OCI-LY3 (cell line): ENCODE measurements around the gene CTTN.

Source experiments
- H2AFZ ChIP-seq: fragments of 200-600, 300-600 bp; shearing (Covaris generic); 2 replicates; pipeline ENCODE4 v1.6.0; 2014; ENCODE audit warnings: antibody characterized with exemption, low read depth, low read length
- H3K27ac ChIP-seq: fragments of 200-600, 300-600 bp; sonication (generic); 2 replicates; pipeline ENCODE4 v1.5.1; 2014; ENCODE audit warnings: mild to moderate bottlenecking, low read length, moderate library complexity, mixed read lengths
- H3K27me3 ChIP-seq: fragments of 200-600, 300-600 bp; sonication (generic); 2 replicates; pipeline ENCODE4 v1.6.1; 2014; ENCODE audit warnings: low read depth, low read length, mixed read lengths
- H3K36me3 ChIP-seq: fragments of 200-600, 300-600 bp; sonication (generic); replicated peaks from 2 replicates; pipeline ENCODE3; 2014; ENCODE audit warnings: low read depth, low read length, mixed read lengths
- H3K4me1 ChIP-seq: fragments of 300-600, 200-600 bp; sonication (generic); 2 replicates; pipeline ENCODE4 v1.6.1; 2014; ENCODE audit warnings: low read length, mixed read lengths
- H3K4me2 ChIP-seq: fragments of 200-600, 300-600 bp; sonication (generic); 2 replicates; pipeline ENCODE4 v1.6.1; 2014; ENCODE audit warnings: low read length, mixed read lengths
- H3K4me3 ChIP-seq: fragments of 300-600, 200-600 bp; sonication (generic); 2 replicates; pipeline ENCODE4 v1.5.1; 2014; ENCODE audit warnings: antibody characterized with exemption, mild to moderate bottlenecking, low read length, moderate library complexity
- H3K79me2 ChIP-seq: fragments of 300-600, 200-600 bp; shearing (Covaris generic); 2 replicates; pipeline ENCODE4 v1.6.1; 2014; ENCODE audit warnings: mild to moderate bottlenecking, low read length, mixed read lengths
- H3K9ac ChIP-seq: fragments of 300-600, 200-600 bp; shearing (Covaris generic); 2 replicates; pipeline ENCODE4 v1.6.0; 2014; ENCODE audit warnings: mild to moderate bottlenecking, low read length, moderate library complexity
- H3K9me3 ChIP-seq: fragments of 200-600, 300-600 bp; shearing (Covaris generic); 2 replicates; pipeline ENCODE4 v1.6.1; 2014; ENCODE audit warnings: low read length, mixed read lengths; ENCODE audit not compliant: insufficient read depth
- H4K20me1 ChIP-seq: fragments of 200-600, 300-600 bp; sonication (generic); 2 replicates; pipeline ENCODE4 v1.6.1; 2016; ENCODE audit warnings: low read length, mixed read lengths; ENCODE audit not compliant: insufficient read depth
- CTCF ChIP-seq: fragments of 200-600, 300-600 bp; sonication (generic); IDR thresholded peaks from 2 replicates; pipeline ENCODE4 v1.5.1; 2014; ENCODE audit warnings: antibody characterized with exemption, low read length, low read depth
- EZH2phosphoT487 ChIP-seq: fragments of 200-600 bp; shearing (Covaris generic); IDR thresholded peaks from 2 replicates; pipeline ENCODE4 v1.6.1; 2018; ENCODE audit warnings: antibody characterized with exemption, mixed run types, low read depth

CTTN gene

GRCh38 chr11:70352601-70353000, 45.7 kb upstream of the CTTN start:
- Histone ChIP-seq H3K9ac (no peak overlapping the region), H3K79me2 (no peaks in the 10 kb centered on the region), H3K4me2 (no peak overlapping the region), H2AFZ (no peak overlapping the region), H3K9me3 (no peaks in the 10 kb centered on the region), H3K27ac (no peak overlapping the region), H4K20me1 (no peaks in the 10 kb centered on the region), H3K36me3 (peaks cover 48% of the 10 kb centered on the region), H3K27me3 (no peaks in the 10 kb centered on the region), H3K4me1 (no peaks in the 10 kb centered on the region), H3K4me3 (no peak overlapping the region)
- TF ChIP-seq CTCF (no peak), EZH2phosphoT487 (no peak)

GRCh38 chr11:70353329-70353728, 45.0 kb upstream of the CTTN start:
- Histone ChIP-seq H3K4me3 (no peak overlapping the region), H3K4me2 (no peak overlapping the region), H3K36me3 (peaks cover 48% of the 10 kb centered on the region), H3K9ac (no peak overlapping the region), H2AFZ (no peak overlapping the region), H3K27ac (no peak overlapping the region), H3K9me3 (no peaks in the 10 kb centered on the region), H4K20me1 (no peaks in the 10 kb centered on the region), H3K79me2 (no peaks in the 10 kb centered on the region), H3K27me3 (no peaks in the 10 kb centered on the region), H3K4me1 (no peaks in the 10 kb centered on the region)
- TF ChIP-seq EZH2phosphoT487 (no peak), CTCF (no peak)

- no peak overlapping the region for H3K4me3 ChIP-seq
- H3K79me2 ChIP-seq, result no peaks in the 10 kb centered on the region
- H3K4me2 ChIP-seq, result no peak overlapping the region
- H2AFZ ChIP-seq, result no peak overlapping the region
- H3K4me1 ChIP-seq, result no peaks in the 10 kb centered on the region
- peaks cover 53% of the 10 kb centered on the region for H3K36me3 ChIP-seq
- no peaks in the 10 kb centered on the region for H3K9me3 ChIP-seq
- no peak overlapping the region for H3K27ac ChIP-seq
- no peaks in the 10 kb centered on the region for H4K20me1 ChIP-seq
- TF ChIP-seq EZH2phosphoT487 (no peak), CTCF (no peak)
- no peaks in the 10 kb centered on the region for H3K27me3 ChIP-seq
- H3K9ac ChIP-seq, result no peak overlapping the region
These were observed 44.3 kb upstream of the CTTN start for GRCh38 chr11:70353900-70354568.

GRCh38 chr11:70354629-70355028, 43.7 kb upstream of the CTTN start:
- Histone ChIP-seq H3K27ac (no peak overlapping the region), H4K20me1 (no peaks in the 10 kb centered on the region), H3K79me2 (no peaks in the 10 kb centered on the region), H3K36me3 (peaks cover 56% of the 10 kb centered on the region), H3K4me3 (no peak overlapping the region), H3K4me1 (no peaks in the 10 kb centered on the region), H3K4me2 (no peak overlapping the region), H3K27me3 (no peaks in the 10 kb centered on the region), H2AFZ (no peak overlapping the region), H3K9ac (no peak overlapping the region), H3K9me3 (no peaks in the 10 kb centered on the region)
- TF ChIP-seq EZH2phosphoT487 (no peak), CTCF (no peak)
